Lower leg skin (tissue), 4 donors: ENCODE data around the gene GRIP1. TPM values are rescaled to one million over a fixed set of nuclear protein-coding genes. Genes with fewer than 3 reads are reported as not detected.

Source experiments
- DNase-seq, 2 donors: peaks; one replicate each; pipeline ENCODE4 v3.0.0-alpha.2; 2019; ENCODE audit warnings: low spot score in 2 of 2
- H3K4me3 ChIP-seq: fragments of 200-600 bp; sonication (generic); 2 replicates; pipeline ENCODE4 v1.5.1; 2017; ENCODE audit warnings: mild to moderate bottlenecking, low read depth; ENCODE audit not compliant: poor library complexity, severe bottlenecking
- POLR2A ChIP-seq, 2 donors: fragments of 450-650 bp; IDR thresholded peaks; one replicate each; pipeline ENCODE4 v1.6.1; 2016 to 2017; ENCODE audit warnings: antibody characterized with exemption in 2 of 2, mild to moderate bottlenecking in 1 of 2, moderate library complexity in 1 of 2
- WGBS, 2 donors: methylation state at CpG; one replicate each; pipeline ENCODE4 v1.1.5; 2018; 5-methylcytosine and 5-hydroxymethylcytosine counted together
- intact Hi-C: fragments of 100-400 bp; cut with DNase I; formaldehyde crosslinking; loops from one replicate; pipeline ENCODE4 v1.15.0; 2023; ENCODE audit warnings: low total_unique reads
- total RNA-seq, 4 donors: library from RNA; depleted of rRNA; stranded (reverse); fragments of >200 nt; gene quantifications; one replicate each; pipeline ENCODE4 v1.1.0, GENCODE V29; 2016
- TF ChIP-seq, protein P1 (sequence below), 3 donors: fragments of 450-650 bp; IDR thresholded peaks; one replicate each; pipeline ENCODE4 v1.5.1; 2016; ENCODE audit warnings: antibody characterized with exemption in 3 of 3, mild to moderate bottlenecking in 3 of 3, moderate library complexity in 2 of 3

The GRIP1 gene
- total RNA-seq, 4 donors from 2014 or later: 11.5 to 25.3 (median 12.3) TPM

DNA sequence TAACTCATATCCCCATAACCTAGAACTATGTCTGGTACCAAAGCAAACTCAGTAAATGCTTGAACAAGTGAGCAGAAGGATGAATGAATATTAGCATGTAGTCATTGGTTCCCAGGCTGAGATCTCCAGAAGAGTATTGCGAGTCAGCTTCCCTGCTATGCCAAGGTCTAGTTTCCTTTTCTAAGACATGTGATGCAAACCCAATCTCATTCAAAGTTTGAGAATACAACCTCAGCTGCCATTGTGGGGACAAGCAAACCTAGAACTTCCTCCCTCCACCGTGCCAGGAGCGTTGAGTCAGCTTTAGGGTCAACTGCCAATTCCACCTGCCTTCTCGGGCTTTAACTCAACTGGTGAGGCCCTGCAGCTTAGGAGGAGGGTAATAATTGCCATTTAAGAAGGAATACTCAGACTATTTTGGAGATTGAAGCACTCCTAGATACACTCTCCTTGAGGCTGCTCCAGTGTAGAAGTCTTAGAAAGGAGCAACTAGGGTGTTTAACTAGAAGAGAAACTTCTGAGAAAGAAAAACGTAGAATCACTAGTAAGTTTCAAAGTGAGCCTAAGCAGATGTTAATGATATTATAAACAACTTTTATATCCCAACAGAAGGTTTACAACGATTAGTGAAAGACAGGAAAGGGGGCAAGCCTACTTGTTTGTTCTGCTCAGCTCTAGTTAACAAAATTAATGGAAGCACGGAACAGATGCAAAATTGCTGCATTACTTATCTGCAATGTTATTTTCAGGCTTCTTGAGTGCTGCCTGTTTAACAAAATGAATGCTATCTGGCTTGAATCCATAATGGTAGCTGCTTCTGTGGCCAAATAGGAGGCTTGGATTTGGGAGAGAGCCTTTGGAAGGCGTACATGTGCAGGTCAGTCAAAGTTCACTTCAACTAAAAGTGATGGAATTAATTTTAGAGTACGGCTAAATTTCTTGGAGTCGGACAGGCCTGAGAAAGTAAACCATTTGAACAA lies 279.7 kb downstream of the GRIP1 start:
- no peak for DNase-seq
- no peak overlapping the region for H3K4me3 ChIP-seq
- TF ChIP-seq, protein P1, sequence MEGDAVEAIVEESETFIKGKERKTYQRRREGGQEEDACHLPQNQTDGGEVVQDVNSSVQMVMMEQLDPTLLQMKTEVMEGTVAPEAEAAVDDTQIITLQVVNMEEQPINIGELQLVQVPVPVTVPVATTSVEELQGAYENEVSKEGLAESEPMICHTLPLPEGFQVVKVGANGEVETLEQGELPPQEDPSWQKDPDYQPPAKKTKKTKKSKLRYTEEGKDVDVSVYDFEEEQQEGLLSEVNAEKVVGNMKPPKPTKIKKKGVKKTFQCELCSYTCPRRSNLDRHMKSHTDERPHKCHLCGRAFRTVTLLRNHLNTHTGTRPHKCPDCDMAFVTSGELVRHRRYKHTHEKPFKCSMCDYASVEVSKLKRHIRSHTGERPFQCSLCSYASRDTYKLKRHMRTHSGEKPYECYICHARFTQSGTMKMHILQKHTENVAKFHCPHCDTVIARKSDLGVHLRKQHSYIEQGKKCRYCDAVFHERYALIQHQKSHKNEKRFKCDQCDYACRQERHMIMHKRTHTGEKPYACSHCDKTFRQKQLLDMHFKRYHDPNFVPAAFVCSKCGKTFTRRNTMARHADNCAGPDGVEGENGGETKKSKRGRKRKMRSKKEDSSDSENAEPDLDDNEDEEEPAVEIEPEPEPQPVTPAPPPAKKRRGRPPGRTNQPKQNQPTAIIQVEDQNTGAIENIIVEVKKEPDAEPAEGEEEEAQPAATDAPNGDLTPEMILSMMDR (IDR thresholded peaks at IDR 0.05): no peak
- no peak for TF ChIP-seq POLR2A (IDR thresholded peaks at IDR 0.05)
- 53 to 61% methylated on average over 10 of the region's 10 CpGs for WGBS, 2 donors
- intact Hi-C loops: no loop called here

DNA sequence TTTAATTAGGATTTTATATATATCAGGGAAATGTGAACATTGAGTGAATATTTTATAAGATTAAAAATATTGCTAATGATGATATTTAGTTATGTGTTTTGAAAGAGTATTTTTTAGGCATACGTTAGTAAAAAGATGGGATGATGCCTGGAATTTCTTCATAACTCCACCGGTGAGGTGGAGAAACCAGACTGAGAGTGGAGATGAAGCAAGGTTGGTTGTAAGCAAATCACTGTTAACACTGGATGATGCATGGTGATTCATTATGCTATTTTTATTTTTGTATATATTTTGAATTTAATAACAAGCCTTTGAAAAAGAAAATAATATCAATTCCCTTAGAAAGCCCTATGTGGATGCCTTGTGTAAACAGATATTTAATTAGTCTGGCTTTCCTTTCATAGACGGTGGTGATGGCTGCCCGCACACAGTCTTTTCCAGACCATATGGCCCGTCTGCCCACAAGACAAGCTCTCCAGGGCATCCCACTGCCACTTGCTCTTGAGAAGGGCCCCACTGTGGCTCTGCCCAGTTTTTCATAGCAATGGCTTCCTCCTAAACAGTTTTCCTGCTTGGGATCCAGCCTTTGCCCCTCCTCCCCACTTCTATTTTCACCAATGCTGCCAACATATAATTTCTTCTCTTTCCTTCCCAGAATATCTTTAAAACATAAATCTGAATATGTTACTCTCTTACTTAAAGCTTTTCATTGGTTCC lies 281.1 kb downstream of the GRIP1 start:
- WGBS, 2 donors: 87 to 91% methylated on average over 5 of the region's 5 CpGs
- H3K4me3 ChIP-seq: no peak overlapping the region
- intact Hi-C loops: no loop called here
- no peak for DNase-seq
- no peak for TF ChIP-seq POLR2A (IDR thresholded peaks at IDR 0.05)
- TF ChIP-seq, protein P1 (IDR thresholded peaks at IDR 0.05): no peak

DNA sequence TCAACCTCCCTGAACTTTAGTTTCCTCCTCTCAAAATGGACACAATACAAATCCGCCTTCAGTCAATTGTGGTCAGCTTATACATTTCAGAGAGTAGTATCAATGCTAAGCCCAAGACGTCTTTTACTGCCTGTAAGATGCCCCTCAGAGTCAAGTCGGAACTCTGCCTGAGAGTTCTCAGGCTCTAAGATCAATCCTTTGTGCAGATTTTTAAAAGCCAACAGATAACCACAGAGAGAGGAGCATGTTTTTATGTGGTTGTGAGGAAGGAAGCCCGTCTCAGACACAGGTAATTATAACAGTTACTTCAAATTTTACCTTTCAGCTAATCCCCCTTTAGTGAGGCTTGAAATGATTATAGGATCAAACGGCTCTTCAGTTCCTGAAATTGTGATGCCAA lies 285.0 kb downstream of the GRIP1 start:
- DNase-seq: no peak
- no peak overlapping the region for H3K4me3 ChIP-seq
- TF ChIP-seq, protein P1 (IDR thresholded peaks at IDR 0.05): no peak
- TF ChIP-seq POLR2A (IDR thresholded peaks at IDR 0.05): no peak
- intact Hi-C loops: no loop called here
- WGBS, 2 donors: 64 to 70% methylated on average over 5 of the region's 5 CpGs

DNA sequence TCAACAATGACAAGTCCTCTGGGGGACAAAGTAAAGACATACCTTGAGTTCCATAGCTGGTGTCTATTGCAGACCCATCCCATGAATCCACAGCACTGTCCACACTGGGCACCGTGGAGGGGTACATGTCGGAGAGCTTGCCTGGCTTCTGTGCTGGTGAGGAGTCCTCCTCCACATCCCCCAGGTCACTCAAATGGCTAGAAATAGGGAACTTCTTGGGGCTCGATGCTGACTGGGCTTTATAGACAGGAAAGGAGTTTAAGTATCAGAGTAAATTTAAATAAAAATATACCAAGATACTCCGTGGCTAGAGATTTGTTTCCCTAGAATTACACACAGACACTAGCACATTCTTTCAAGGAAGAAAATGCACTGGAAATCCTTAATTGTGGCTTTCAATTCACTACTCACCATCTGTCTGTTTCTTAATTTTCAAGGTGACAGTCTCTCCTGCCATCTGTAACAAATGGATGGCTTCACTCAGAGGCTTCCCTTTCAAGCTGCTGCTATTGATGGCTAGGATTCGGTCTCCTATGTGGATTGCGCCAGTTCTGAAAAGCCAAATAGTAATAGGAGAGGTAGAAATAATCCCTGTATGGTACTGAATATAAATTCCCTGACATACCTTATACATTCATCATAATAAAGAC lies 286.5 kb downstream of the GRIP1 start:
- WGBS, 2 donors: 87 to 92% methylated on average over 6 of the region's 6 CpGs
- TF ChIP-seq POLR2A (IDR thresholded peaks at IDR 0.05): no peak
- TF ChIP-seq, protein P1 (IDR thresholded peaks at IDR 0.05): no peak
- intact Hi-C loops: no loop called here
- no peak for DNase-seq
- no peak overlapping the region for H3K4me3 ChIP-seq

DNA sequence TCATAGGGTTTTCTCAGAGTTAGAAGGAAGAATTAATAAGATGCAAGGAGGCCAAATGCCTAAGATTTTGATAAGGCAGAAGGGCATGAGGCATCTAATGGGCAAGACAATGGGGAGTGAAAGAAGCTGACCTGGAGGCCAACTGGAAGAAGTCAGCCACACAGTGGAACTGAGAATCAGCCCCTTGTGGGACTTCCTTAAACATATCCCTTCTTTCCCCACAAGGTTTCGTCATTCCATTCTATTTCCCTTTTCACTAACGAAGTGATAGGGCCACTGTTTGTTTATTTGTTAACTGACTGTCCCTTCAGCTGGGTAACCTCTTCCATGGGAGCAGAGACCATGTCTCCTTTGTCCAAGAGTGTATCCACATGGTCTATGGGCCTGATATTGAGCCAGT lies 290.4 kb downstream of the GRIP1 start:
- 69 to 76% methylated on average over 2 of the region's 2 CpGs for WGBS, 2 donors
- no peak overlapping the region for H3K4me3 ChIP-seq
- TF ChIP-seq, protein P1 (IDR thresholded peaks at IDR 0.05): no peak
- no peak for TF ChIP-seq POLR2A (IDR thresholded peaks at IDR 0.05)
- no peak for DNase-seq
- intact Hi-C loops: no loop called here
